GM10266 (cell line): ENCODE data around the gene ARID1A.

Experiments
- DNase-seq: peaks from one replicate; pipeline ENCODE4 v3.0.0; 2012; ENCODE audit errors: extremely low spot score
- TF ChIP-seq, protein P1 (sequence below): IDR thresholded peaks from 2 replicates; pipeline ENCODE4 v1.5.1; 2012; ENCODE audit warnings: mild to moderate bottlenecking, low read depth; ENCODE audit not compliant: control insufficient read depth, insufficient read depth; ENCODE audit errors: missing control alignments

ARID1A gene

GRCh38 chr1:26775666-26776065, 79.9 kb downstream of the ARID1A start:
- no peak for DNase-seq
- TF ChIP-seq, protein P1, sequence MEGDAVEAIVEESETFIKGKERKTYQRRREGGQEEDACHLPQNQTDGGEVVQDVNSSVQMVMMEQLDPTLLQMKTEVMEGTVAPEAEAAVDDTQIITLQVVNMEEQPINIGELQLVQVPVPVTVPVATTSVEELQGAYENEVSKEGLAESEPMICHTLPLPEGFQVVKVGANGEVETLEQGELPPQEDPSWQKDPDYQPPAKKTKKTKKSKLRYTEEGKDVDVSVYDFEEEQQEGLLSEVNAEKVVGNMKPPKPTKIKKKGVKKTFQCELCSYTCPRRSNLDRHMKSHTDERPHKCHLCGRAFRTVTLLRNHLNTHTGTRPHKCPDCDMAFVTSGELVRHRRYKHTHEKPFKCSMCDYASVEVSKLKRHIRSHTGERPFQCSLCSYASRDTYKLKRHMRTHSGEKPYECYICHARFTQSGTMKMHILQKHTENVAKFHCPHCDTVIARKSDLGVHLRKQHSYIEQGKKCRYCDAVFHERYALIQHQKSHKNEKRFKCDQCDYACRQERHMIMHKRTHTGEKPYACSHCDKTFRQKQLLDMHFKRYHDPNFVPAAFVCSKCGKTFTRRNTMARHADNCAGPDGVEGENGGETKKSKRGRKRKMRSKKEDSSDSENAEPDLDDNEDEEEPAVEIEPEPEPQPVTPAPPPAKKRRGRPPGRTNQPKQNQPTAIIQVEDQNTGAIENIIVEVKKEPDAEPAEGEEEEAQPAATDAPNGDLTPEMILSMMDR = no peak

DNA sequence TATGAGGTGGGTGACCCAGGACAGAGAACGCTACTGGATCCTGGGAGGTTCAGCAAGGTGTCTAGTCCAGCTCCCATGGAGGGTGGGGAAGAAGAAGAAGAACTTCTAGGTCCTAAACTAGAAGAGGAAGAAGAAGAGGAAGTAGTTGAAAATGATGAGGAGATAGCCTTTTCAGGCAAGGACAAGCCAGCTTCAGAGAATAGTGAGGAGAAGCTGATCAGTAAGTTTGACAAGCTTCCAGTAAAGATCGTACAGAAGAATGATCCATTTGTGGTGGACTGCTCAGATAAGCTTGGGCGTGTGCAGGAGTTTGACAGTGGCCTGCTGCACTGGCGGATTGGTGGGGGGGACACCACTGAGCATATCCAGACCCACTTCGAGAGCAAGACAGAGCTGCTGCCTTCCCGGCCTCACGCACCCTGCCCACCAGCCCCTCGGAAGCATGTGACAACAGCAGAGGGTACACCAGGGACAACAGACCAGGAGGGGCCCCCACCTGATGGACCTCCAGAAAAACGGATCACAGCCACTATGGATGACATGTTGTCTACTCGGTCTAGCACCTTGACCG, 83.4 kb downstream of the ARID1A start:
- no peak for DNase-seq

GRCh38 chr1:26780344-26780957, 84.6 kb downstream of the ARID1A start:
- no peak for DNase-seq
- TF ChIP-seq, protein P1 = no peak

More for the DNA sequence above, 83.4 kb downstream of the ARID1A start:
- TF ChIP-seq, protein P1 = no peak

GRCh38 chr1:26781206-26781825, 85.5 kb downstream of the ARID1A start:
- TF ChIP-seq, protein P1 = no peak
- no peak for DNase-seq

DNA sequence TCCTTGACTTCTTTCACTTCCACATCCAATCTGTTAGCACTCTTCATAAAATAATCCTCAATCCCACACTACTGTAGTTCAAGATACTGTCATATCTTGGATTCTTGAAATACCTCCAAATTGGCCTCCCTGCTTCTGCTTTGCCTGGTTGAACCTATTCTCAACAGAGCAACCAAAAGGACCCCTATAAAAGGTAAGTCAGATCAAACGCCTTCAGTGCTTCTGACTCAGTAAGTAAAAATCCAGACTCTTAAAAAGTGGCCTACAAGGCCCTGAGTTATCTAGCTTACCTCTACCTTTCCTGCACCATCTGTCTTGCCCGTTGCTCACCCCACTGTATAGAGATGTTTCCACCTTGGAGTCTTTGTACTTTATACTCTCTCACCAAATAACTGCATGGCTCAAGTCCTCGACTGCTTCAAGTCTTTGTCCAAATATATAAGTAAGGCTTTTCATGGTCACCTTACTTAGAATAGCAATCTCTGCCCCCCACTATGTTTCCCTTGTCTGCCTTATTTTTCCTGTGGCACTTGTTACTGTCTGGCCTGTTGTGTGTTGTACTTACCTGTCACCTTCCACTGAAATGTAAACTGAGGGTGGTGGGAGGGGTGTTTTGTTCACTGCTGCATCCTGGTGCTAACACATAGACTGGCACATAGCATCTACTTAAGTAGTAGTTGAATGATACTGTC, 86.9 kb downstream of the ARID1A start:
- no peak for DNase-seq
- TF ChIP-seq, protein P1 = no peak

- TF ChIP-seq, protein P1 = no peak
Observed at GRCh38 chr1:26783646-26784022, 87.8 kb downstream of the ARID1A start.

More at GRCh38 chr1:26783646-26784022, 87.8 kb downstream of the ARID1A start:
- DNase-seq = no peak
